HCT116 (cell line): ENCODE measurements around the gene MAST4. TPM values are rescaled to one million over a fixed set of nuclear protein-coding genes. Genes with fewer than 3 reads are reported as not detected.

Source experiments
- ATAC-seq: fragments of 200-7000 bp; cut with Tn5 transposase; 2 replicates; pipeline ENCODE4 v1.9.1; 2020; ENCODE audit warnings: mild to moderate bottlenecking, moderate library complexity
- BruUV-seq: library from RNA; stranded (reverse); fragments of 400-500 nt; replicated peaks from 2 replicates; lab custom pipeline; 2021; lab: Mats Ljungman, UMichigan
- CTCF ChIA-PET: fragments of 300-600 bp; sonication (Branson Sonifier 250); formaldehyde crosslinking; loops from one replicate; lab custom pipeline; 2021; ENCODE audit warnings: antibody characterized with exemption; lab: Charles Lee
- POLR2A ChIA-PET: fragments of 300-600, 350-600 bp; sonication (Branson Sonifier 250); formaldehyde crosslinking; loops from one replicate; lab custom pipeline; 2021; ENCODE audit warnings: antibody characterized with exemption; lab: Charles Lee
- RAD21 ChIA-PET, 2 experiments: fragments of 300-600 bp; sonication (Branson Sonifier 250); formaldehyde crosslinking; loops; one replicate each; lab custom pipeline; 2023; ENCODE audit warnings: low total read pairs in 2 of 2; ENCODE audit not compliant: uncharacterized antibody in 2 of 2, unreplicated experiment in 2 of 2, low non-redundant PET in 1 of 2; lab: Charles Lee
- DNase-seq: peaks from one replicate; pipeline ENCODE4 v3.0.0-alpha.2; 2010; ENCODE audit warnings: low read depth, low spot score
- H2AFZ ChIP-seq: fragments of 200-600 bp; shearing (Covaris generic), sonication (generic); 2 replicates; pipeline ENCODE4 v1.6.1; 2017; ENCODE audit warnings: low read depth, mixed run types, mixed read lengths, antibody characterized with exemption, low read length; ENCODE audit not compliant: poor library complexity, severe bottlenecking
- H3K27ac ChIP-seq: 2 replicates; pipeline ENCODE4 v1.5.1; 2012; ENCODE audit warnings: low read depth, low read length
- H3K27me3 ChIP-seq: fragments of 200-600 bp; sonication (generic); 2 replicates; pipeline ENCODE4 v1.6.1; 2016; ENCODE audit warnings: mixed run types, low read length, mixed read lengths; ENCODE audit not compliant: insufficient read depth
- H3K36me3 ChIP-seq, 2 experiments: fragments of 200-500 bp in 1 of 2; fragments of 200-600 bp in 1 of 2; sonication (Bioruptor generic) in 1 of 2; sonication (generic) in 1 of 2; 2 replicates each; pipeline versions ENCODE4 v1.5.1 to v1.6.1; 2014 to 2016; ENCODE audit warnings: low read length in 2 of 2, inconsistent platforms in 1 of 2, mixed read lengths in 1 of 2, mixed run types in 1 of 2; ENCODE audit not compliant: insufficient read depth in 2 of 2, control insufficient read depth in 1 of 2
- H3K4me1 ChIP-seq, 2 experiments: fragments of 200-600 bp in 1 of 2; sonication (generic) in 1 of 2; 2 replicates each; pipeline versions ENCODE4 v1.5.1 to v1.6.1; 2012 to 2017; ENCODE audit warnings: low read length in 2 of 2, inconsistent platforms in 1 of 2, mild to moderate bottlenecking in 1 of 2, mixed read lengths in 1 of 2, mixed run types in 1 of 2, moderate library complexity in 1 of 2; ENCODE audit not compliant: insufficient read depth in 2 of 2, control insufficient read depth in 1 of 2
- H3K4me2 ChIP-seq: fragments of 200-600 bp; sonication (generic); 2 replicates; pipeline ENCODE4 v1.6.1; 2017; ENCODE audit warnings: mixed run types, low read length, mixed read lengths
- H3K4me3 ChIP-seq, 2 experiments: fragments of 200-600 bp in 1 of 2; sonication (generic) in 1 of 2; replicated peaks in 1 of 2; 2 replicates each; pipeline ENCODE4 v1.5.1; 2011 to 2016; ENCODE audit warnings: low read length in 2 of 2, control low read depth in 1 of 2, low read depth in 1 of 2, mild to moderate bottlenecking in 1 of 2, mixed read lengths in 1 of 2, mixed run types in 1 of 2
- H3K79me2 ChIP-seq: fragments of 200-600 bp; sonication (generic); 2 replicates; pipeline ENCODE4 v1.6.1; 2017; ENCODE audit warnings: mild to moderate bottlenecking, mixed run types, low read length, moderate library complexity, mixed read lengths; ENCODE audit not compliant: insufficient read depth
- H3K9ac ChIP-seq: fragments of 200-600 bp; sonication (generic); 2 replicates; pipeline ENCODE4 v1.6.1; 2016; ENCODE audit warnings: low read length, mixed read lengths
- H3K9me2 ChIP-seq: fragments of 200-600 bp; sonication (generic), shearing (Covaris generic); 2 replicates; pipeline ENCODE4 v1.6.1; 2017; ENCODE audit warnings: mixed run types, mild to moderate bottlenecking, moderate library complexity; ENCODE audit not compliant: insufficient read depth
- H3K9me3 ChIP-seq, 2 experiments: fragments of 200-500 bp in 1 of 2; fragments of 200-600 bp in 1 of 2; sonication (Bioruptor generic) in 1 of 2; sonication (generic) in 1 of 2; 2 replicates each; pipeline ENCODE4 v1.6.1; 2014 to 2017; ENCODE audit warnings: low read length in 2 of 2, mixed read lengths in 2 of 2, inconsistent platforms in 1 of 2, low read depth in 1 of 2, mild to moderate bottlenecking in 1 of 2, mixed run types in 1 of 2, moderate library complexity in 1 of 2; ENCODE audit not compliant: control insufficient read depth in 1 of 2, insufficient read depth in 1 of 2
- H4K20me1 ChIP-seq: fragments of 200-600 bp; sonication (generic), shearing (Covaris generic); 2 replicates; pipeline ENCODE4 v1.6.1; 2017; ENCODE audit warnings: mixed run types, mild to moderate bottlenecking, moderate library complexity; ENCODE audit not compliant: insufficient read depth
- ATF3 ChIP-seq: IDR thresholded peaks from 2 replicates; pipeline ENCODE4 v1.6.1; 2012
- CBX3 ChIP-seq: IDR thresholded peaks from 2 replicates; pipeline ENCODE4 v1.6.1; 2012; ENCODE audit warnings: low read depth
- CTCF ChIP-seq, 3 experiments: fragments of 200-600 bp in 1 of 3; sonication (generic) in 1 of 3; IDR thresholded peaks in 2 of 3; conservative IDR thresholded peaks in 1 of 3; 2 replicates each; pipeline ENCODE4 v1.5.1; 2012 to 2017; ENCODE audit warnings: low read depth in 2 of 3, low read length in 2 of 3, antibody characterized with exemption in 1 of 3, borderline replicate concordance in 1 of 3, control low read depth in 1 of 3, mild to moderate bottlenecking in 1 of 3, mixed read lengths in 1 of 3, mixed run types in 1 of 3, moderate library complexity in 1 of 3; ENCODE audit not compliant: insufficient read depth in 1 of 3
- EZH2phosphoT487 ChIP-seq: fragments of 200-600 bp; IDR thresholded peaks from 2 replicates; pipeline ENCODE4 v1.6.1; 2018; ENCODE audit warnings: antibody characterized with exemption, borderline replicate concordance
- FOSL1 ChIP-seq: IDR thresholded peaks from 2 replicates; pipeline ENCODE4 v1.6.1; 2012; ENCODE audit warnings: low read depth
- JUND ChIP-seq: IDR thresholded peaks from 2 replicates; pipeline ENCODE4 v1.6.1; 2012
- MAX ChIP-seq: IDR thresholded peaks from 2 replicates; pipeline ENCODE4 v1.6.1; 2012
- POLR2A ChIP-seq: IDR thresholded peaks from 2 replicates; pipeline ENCODE4 v1.7.0; 2011; ENCODE audit warnings: borderline replicate concordance; ENCODE audit not compliant: insufficient read depth, insufficient read length; ENCODE audit errors: extremely low read depth
- RAD21 ChIP-seq: IDR thresholded peaks from 2 replicates; pipeline ENCODE4 v1.6.1; 2012; ENCODE audit warnings: low read depth, mild to moderate bottlenecking
- REST ChIP-seq: IDR thresholded peaks from 2 replicates; pipeline ENCODE4 v1.6.1; 2012; ENCODE audit warnings: low read depth
- SRF ChIP-seq: IDR thresholded peaks from 2 replicates; pipeline ENCODE4 v1.6.1; 2012; ENCODE audit warnings: low read depth
- YY1 ChIP-seq: IDR thresholded peaks from 2 replicates; pipeline ENCODE4 v1.6.1; 2011; ENCODE audit warnings: low read length, low read depth, moderate library complexity, mild to moderate bottlenecking; ENCODE audit not compliant: insufficient replicate concordance; ENCODE audit errors: extremely low read depth
- intact Hi-C: fragments of 100-400 bp; cut with micrococcal nuclease; formaldehyde crosslinking; loops from 2 replicates; pipeline ENCODE4 v1.10.0; 2022
- total RNA-seq: library from RNA; stranded (reverse); gene quantifications from one replicate; pipeline ENCODE4 v1.2.1, GENCODE V29; 2021; ENCODE audit not compliant: unreplicated experiment

Gene MAST4
- total RNA-seq, 1 experiment from 2014 or later: 1.1 TPM

- no TSS peak for BruUV-seq
- Histone ChIP-seq H3K9ac (no peak overlapping the region), H3K27ac (no peak overlapping the region), H3K4me1 (peaks cover 7 to 17% of the 10 kb centered on the region in 2 experiments), H3K4me3 (no peak overlapping the region), H3K9me2 (no peaks in the 10 kb centered on the region), H3K4me2 (no peak overlapping the region), H2AFZ (no peak overlapping the region), H3K9me3 (no peaks in the 10 kb centered on the region), H3K27me3 (no peaks in the 10 kb centered on the region), H3K79me2 (no peaks in the 10 kb centered on the region), H4K20me1 (no peaks in the 10 kb centered on the region), H3K36me3 (no peaks in the 10 kb centered on the region)
- no peak for ATAC-seq
- ChIA-PET POLR2A (no interaction called here), CTCF (interaction anchor here (2.6 to 3.0 kb wide), 2 partner anchors 11 to 41 kb away, joined by 17 to 20 read pairs; no protein-coding TSS in a partner anchor), RAD21 (no interaction called here)
- TF ChIP-seq SRF (no peak), POLR2A (no peak), YY1 (no peak), FOSL1 (no peak), ATF3 (no peak), REST (no peak), CBX3 (no peak), JUND (no peak), RAD21 (no peak), CTCF (IDR thresholded peaks at IDR 0.05 in 2 of 3, conservative IDR thresholded peaks at IDR 0.05 in 1 of 3; ENCODE audit: borderline replicate concordance in 1 of 3, insufficient read depth in 1 of 3, low read depth in 2 of 3, low read length in 2 of 3) (no peak), EZH2phosphoT487 (no peak), MAX (no peak)
- DNase-seq: no peak
- intact Hi-C loops: no loop called here
Observed at GRCh38 chr5:67168069-67168468, 571.9 kb downstream of the MAST4 start.
